Ovary (tissue), 3 donors: ENCODE results near the gene OVCA2.

Experiments
- CTCF ChIP-seq, 3 donors: fragments of 450-650 bp in 2 of 3; fragments of 200-600 bp in 1 of 3; IDR thresholded peaks; one replicate each; pipeline versions ENCODE4 v1.5.1 to v1.8.0; 2016 to 2022; ENCODE audit warnings: antibody characterized with exemption in 3 of 3, mild to moderate bottlenecking in 1 of 3
- EP300 ChIP-seq: sonication (generic); formaldehyde crosslinking; IDR thresholded peaks from one replicate; pipeline ENCODE4 v1.6.1; 2017; ENCODE audit warnings: antibody characterized with exemption
- POLR2A ChIP-seq: fragments of 450-650 bp; IDR thresholded peaks from one replicate; pipeline ENCODE4 v1.6.1; 2017; ENCODE audit warnings: antibody characterized with exemption, mild to moderate bottlenecking, moderate library complexity
- donor health status: DM: no; HTN: no; CAD: no.

GRCh38 chr17:2089021-2089422, 47.2 kb downstream of the OVCA2 start:
- TF ChIP-seq CTCF (IDR thresholded peaks at IDR 0.05) (no peak), POLR2A (no peak), EP300 (no peak)
